GM12801 (cell line): ENCODE measurements around the gene EYA3.

Source experiments
- TF ChIP-seq, protein P1 (sequence below): IDR thresholded peaks from one replicate; pipeline ENCODE4 v1.5.1; 2011; ENCODE audit warnings: control low read depth; ENCODE audit not compliant: insufficient read length; ENCODE audit errors: extremely low read depth

The EYA3 gene

DNA sequence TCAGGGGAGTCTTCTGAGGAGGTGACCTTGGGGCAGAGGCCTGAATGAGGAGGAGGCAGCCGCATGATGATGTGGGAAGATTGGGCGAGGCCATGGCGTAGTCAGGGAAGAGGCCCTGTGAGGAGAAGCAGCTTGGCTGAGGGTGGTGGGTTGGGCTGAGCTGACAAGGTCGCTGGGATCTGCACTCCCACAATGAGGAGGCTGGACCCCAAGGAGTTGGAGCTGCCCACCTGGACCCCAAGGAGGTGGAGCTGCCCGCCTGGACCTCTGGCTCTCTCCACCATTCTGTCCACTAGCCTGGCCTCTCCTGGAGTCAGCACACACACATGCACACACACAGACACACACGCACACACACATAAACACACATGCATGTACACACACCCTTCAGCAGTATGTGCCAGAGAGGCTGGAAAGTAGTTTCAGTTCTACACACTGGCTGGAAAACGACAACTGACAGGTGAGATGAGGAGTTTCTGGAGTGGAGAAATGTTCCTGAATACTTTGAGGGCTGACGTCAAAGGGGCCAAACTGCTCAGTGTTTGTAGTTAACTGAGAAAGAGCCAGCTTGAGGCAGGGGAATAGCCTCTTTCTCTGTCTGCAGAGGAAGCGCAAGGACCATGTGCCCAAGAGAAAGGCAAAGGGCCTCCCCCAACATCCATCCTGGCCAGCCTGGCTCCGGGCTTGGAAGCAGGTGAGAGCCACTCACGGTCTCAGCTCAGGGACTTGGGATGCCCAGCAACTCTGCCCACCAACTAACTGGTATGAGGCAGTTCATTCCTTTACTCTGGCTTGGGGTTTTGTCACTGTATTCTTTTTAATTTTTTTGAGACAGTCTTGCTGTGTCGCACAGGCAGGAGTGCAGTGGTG, 146.5 kb downstream of the EYA3 start:
- TF ChIP-seq, protein P1, sequence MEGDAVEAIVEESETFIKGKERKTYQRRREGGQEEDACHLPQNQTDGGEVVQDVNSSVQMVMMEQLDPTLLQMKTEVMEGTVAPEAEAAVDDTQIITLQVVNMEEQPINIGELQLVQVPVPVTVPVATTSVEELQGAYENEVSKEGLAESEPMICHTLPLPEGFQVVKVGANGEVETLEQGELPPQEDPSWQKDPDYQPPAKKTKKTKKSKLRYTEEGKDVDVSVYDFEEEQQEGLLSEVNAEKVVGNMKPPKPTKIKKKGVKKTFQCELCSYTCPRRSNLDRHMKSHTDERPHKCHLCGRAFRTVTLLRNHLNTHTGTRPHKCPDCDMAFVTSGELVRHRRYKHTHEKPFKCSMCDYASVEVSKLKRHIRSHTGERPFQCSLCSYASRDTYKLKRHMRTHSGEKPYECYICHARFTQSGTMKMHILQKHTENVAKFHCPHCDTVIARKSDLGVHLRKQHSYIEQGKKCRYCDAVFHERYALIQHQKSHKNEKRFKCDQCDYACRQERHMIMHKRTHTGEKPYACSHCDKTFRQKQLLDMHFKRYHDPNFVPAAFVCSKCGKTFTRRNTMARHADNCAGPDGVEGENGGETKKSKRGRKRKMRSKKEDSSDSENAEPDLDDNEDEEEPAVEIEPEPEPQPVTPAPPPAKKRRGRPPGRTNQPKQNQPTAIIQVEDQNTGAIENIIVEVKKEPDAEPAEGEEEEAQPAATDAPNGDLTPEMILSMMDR, result no peak

DNA sequence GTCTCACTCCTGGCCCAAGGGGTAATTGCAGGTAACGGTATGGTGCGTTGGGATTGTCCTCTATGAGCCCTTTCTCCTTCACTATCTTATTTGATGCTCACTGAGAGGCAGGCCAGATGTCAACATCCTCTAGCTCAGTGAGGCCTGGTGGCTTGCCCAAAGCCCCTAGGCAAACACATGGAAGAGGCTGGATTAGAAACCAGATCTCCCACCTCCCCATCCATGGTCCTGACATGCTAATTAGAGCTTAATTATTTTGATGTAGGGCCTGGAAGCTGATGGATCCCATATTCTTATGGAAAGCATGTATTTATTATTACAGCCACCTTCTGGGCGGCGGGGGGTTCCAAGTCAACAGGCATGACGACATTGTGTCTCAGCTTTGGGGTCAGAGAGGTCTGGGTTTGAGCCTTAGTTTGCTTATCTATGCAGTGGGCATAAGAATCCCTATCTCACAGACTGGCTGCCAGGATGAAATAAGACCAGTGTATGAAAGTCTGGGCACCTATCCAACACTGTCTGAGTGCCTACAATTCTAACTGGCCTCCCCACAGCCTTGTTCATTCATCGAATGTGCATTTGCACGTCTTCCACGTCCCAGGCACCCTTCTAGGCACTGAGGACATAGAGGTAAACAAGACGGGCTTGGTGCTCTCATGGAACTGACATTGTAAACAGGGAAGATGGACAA, 147.4 kb downstream of the EYA3 start:
- TF ChIP-seq, protein P1, result no peak

DNA sequence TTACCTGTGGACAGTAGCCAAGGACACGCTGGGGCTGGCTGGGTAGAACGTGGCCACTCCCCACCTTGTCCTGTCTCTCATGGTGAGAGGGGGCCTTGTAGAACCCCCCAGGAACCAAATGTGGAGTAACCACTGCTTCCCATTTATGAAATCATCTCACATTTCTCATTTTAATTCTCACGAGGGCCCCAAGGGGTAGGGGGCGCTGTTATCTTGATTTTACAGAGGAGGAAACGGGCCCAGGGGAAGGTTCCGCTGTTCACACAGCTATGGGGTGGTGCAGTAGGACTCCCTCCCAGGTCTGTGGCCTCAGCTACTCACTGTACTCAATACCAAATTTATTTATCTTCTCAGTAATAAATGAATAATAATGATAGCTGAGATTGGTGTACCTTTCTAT, 148.1 kb downstream of the EYA3 start:
- TF ChIP-seq, protein P1, result no peak

DNA sequence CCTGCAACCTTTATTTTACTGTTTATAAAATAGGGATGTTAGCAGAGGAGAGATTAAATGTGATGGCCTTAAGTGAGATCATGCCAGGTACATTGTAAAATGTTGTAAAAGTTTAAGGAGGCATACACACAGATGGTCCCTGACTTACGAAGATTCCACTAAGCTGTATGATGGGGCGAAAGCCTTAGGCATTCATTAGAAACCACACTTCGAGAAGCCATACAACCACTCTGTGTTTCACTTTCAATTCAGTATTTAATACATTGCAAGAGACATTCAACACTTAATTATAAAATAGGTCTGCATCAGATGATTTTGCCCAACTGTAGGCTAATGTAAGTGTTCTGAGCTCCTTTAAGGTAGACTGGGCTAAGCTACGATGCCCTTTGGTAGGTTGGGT, 149.9 kb downstream of the EYA3 start:
- TF ChIP-seq, protein P1, result no peak

DNA sequence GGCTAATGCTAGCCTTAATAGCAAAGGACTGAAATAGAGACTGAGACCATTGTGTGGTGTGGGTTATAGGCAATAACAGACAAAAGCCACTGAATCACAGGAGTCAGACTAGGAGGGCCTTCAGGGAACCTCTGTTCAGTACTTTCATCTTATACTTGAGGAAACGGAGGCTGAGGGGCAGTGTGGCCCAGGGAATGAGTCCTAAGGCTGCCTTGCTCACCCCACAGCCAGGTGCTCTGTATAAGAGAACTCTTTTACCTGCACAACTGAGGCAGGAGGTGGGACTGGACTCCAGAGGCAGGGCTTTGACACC, 150.9 kb downstream of the EYA3 start:
- TF ChIP-seq, protein P1, result no peak

DNA sequence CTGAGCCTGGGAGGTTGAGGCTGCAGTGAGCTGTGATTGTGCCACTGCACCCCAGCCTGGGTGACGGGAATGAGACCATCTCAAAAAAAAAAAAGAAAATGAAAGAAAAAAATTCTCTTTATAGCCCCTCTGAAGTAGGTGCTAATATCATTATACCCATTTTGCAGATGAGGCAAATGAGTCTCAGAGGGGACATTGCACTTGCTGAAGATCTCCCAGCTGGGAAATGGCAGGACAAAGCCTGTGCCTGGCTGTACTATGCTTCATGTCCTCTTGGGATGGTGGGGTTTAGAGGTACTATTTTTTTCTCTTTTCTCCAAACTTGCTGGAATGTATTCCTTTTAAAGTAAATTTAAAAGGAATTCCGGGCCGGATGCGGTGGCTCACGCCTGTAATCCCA, 152.0 kb downstream of the EYA3 start:
- TF ChIP-seq, protein P1, result no peak

DNA sequence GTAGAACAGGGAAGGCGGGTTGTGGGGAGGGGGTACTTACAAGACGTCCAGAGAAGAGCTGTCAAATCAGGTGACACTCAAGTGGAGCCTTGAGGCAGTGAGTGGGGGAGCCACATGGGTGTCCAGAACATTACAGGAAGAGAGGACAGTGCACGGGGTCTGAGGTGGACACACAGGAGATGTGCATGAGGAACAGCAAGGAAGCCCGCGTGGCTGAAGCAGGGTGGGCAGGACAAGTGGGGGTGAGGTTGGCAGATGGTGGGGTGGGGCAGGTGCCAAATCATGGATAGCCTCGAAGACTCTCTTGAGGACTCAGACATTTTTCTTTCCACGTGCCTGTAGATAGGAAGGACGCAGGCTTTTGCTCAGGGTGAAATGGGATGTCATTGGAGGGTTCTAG, 152.7 kb downstream of the EYA3 start:
- TF ChIP-seq, protein P1, result no peak
